Fibroblast of skin of back (primary cell): Measurements from ENCODE around the gene C5orf47.
A peak's percentile ranks its signal among the peaks of the same experiment; 100 is the strongest.

Experiments used
- DNase-seq: peaks from one replicate; pipeline ENCODE4 v3.0.0-alpha.2; 2013

Gene C5orf47

DNA sequence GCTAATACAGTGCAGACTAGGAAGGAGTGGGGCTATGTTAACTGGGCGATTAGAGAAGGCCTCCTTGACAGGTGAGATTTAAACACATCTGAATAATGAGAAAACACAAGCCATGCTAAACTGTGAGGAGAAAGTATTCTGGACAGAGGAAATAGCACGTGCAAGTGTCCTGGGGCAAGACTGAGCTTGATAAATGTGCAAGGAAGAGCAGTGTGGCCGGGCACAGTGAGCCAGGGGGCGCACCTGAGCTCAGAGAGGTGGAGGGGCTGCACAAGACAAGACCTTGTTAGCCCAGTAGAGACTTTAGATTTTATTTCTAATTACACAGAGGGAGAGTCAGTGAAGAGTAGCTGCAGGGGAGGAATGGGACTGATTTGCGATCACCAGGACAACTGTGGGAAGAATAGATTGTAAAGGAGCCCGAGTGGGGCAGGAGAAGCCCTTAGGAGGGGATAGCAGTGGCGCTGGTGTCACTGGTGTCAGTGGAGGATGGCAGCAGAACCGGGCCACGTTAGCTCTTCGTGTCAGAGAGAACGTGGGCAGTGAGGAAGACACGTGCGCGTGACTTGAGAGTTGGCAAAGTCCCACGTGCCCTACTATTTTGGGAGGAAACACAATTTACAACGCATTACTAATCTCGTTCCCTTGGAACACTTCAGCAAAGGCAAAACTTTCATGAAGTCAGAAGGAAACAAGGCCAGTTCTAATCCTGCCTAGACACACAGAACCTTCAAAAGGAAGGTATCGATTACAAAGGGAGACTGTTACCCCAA, 17.9 kb upstream of the C5orf47 start:
- DNase-seq, result no peak

DNA sequence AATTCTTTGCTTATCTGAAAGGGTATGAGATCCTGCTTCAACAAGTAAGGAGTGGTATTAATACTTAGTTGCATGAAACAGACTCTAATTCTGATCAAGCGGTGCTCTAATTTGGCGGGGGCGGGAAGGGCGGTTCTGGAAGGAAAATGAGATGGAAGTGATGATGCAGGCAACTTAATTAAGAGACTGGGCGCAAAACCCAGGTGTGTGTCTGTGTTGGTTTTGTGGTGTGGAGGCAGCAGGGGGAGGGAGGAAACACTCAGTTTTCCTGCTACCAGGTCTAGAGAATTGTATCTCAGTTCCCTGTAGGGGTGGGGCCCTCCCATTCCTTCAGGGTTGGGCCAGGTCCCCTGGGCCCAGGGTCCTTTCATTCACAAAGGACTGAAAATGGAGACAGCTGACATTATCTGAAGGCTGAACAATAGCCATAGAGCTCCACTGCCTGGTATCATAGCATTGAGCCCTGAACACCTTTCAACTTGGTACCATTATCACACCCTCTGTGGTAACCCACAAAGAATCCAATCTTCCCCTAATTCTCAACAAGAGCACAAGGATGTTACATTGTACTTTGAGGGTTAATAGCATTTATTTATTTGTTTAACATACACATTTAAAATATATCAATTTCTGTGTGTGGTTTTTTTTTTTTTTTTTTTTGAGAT, 17.2 kb upstream of the C5orf47 start:
- DNase-seq, result no peak

DNA sequence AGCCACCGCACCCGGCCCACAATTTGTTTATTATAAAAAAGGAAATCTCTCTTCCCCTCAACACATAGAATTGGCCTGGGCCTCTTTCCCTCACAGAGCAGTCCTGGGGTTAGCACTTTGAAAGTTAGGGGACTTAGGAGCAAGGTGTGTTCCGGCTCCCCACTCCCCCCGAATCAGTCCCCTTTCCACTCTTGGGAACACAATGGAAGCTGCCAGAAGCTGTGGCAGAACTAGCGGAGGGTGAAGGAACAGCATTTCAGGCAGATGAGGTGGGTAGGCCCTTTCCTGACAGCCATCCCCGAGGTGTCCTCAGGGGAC, 16.4 kb upstream of the C5orf47 start:
- DNase-seq, result no peak

DNA sequence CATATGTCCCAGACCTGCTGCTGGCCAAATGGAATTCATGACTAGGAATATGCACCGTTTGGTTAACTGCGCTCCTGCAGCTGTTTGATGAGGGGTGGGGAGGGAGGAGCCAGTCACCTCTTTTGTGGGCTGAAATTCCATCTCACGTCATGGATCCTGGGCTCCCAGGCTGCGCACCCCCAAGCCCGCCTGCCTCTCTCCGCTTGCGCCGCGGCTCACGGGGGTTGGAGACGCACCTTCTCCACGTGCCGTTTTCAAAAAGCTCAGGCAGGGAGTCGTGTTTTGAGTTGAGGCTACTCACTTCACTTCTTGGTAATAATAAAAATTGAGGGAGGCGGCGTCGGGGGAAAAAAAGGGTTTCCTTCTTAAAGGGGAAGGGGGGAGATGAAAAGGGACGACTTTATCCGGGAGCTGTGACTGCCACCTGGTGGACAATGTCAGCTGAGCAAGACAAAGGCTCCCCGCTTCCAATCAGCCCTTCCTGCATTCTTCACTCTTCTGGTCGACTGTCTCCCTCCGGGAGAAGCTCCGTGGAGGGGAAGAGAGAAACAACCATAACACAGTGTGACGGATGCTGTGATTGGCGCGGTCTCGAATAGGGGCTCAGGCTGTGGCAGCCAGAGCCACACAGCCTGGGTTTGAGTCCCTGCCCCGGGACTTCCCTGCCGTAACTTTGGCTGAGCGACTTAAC, 15.9 kb upstream of the C5orf47 start:
- DNase-seq, result peak; percentile 79

DNA sequence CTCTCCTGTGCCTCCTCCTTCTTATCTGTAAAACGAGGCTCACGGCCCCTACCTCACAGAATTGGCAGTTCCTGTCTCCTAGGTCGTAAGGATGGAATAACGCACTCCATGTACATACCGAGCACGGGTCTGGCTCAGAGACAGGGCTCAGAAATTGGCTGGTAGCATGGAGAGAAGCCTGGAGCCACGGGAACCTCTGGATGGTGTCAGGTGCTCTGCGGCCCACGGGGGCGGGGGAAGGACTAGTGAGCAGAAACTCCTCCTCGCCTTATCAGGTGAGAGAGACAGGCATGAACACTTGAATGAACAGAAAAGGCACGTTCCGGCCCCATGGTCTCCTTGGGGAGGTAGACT, 15.4 kb upstream of the C5orf47 start:
- DNase-seq, result no peak

DNA sequence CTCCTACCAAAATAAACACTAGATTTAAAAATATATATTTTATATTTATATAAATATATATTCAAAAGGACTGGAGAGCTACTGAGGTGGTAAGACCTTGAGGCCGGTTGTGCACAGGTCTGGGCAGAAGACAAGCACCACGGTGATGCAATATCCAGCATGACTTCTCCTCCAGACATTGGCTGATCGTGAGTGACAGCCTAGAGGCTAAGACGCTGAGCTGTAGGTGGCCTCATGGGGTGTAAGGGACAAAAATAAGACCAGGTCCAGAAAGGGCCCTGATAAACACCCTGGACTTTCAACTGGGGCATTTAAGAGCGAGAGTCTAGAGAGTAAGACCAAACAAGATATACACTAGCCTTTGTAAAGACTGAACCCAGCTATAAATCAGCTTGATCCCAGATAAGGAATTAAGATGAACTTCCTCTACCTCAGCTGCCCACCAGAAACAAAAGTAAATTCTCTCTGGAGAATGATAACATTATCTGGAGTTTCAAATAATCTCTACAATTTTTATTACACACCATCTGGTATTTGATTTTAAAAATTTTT, 14.2 kb upstream of the C5orf47 start:
- no peak for DNase-seq

DNA sequence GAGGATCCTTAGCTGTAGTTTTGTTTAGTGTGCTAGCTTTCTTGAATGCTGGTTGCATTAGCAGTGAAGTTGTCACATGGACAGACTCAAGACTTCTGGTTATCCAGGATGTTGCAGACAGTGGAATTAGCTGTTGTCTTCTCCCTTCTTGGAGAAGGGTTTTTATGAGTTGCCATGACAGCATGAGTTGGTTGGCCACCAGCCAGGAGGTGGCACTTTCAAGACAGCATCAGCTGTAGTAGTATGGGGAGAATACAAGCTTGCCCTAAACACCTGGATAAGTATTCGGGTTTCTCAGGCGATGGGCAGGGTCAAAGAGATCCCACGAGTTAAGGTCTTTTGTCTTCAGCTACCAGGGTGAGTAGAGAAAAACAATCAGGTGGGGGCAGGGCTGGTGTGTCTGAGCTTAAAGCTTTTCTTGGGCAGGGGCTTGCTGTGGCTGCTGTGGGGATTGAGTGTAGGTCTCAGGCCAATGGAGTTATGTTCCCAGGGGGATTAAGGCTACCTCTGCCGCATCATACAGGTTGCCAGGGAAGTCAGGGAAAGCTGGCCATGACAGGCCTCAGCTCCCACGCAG, 7.7 kb upstream of the C5orf47 start:
- peak; percentile 14 for DNase-seq

DNA sequence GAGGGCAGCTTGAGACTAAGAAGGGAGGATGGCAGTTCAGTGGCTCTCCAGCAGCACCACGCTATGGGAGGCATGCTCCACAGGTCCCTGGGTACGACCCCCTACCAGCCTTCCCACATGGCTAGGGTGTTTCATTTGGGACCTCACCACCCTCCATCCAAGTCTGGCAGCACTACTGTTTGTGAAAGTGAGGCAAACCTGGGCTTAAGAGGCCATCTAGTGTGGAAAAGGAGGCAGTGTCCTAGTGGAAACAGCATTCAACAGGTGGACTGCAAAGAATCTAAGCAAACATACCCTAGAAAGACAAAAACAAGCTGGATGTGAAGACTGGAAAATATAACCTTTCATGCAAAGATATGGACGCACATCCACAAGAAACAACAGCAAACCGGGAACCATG, 4.8 kb upstream of the C5orf47 start:
- DNase-seq, result no peak

DNA sequence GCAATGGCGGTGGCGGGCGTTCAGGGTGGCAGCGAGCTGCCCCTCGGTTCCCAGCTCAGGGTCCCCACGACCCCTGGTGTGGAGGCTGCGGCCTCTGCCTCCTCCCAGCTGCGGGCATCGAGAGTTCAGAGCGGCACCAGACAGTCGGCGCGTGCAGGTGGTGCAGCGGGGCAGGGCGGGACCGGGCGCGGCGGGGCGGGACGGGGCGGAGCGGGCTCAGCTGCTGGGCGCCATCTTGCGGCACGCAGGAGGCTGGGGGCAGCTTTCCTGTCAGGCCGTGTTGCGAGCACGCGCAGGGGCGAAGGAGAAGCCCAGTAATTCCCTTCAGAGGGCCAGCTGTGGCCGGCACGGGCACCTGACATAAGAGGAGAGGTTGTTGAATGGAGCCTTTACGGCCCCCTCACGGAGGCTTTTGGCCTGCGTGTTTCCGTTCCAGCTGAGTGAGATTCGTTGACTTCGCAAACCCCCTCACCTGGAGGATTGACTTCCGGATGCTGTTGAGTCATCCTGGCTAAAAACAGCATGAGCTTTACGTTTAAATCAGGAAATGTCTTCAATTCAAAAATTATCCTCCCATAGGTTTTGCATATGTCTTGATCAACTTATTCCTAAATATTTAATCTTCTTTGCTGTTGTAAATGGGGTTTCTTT, 587 bp downstream of the C5orf47 start:
- DNase-seq, result no peak

DNA sequence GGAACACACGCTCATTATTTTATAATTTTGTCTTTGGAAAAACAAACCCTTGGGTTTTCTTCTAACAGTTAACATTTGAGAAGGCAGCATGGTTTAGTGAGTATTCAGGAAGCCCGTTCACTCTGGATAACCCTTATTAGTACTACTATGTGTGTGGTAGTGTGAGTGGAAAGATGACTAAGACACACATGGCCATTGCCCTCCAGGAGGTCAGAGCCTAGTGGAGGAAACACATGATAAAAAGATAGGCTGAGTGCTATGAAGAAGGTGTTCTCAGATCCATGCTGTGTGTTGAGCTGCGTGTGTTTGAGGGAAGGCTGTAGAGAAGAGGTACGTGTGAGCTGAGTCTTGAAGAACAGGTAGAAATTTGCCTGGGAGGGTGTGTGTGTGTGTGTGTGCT, 8.4 kb downstream of the C5orf47 start:
- DNase-seq, result no peak

DNA sequence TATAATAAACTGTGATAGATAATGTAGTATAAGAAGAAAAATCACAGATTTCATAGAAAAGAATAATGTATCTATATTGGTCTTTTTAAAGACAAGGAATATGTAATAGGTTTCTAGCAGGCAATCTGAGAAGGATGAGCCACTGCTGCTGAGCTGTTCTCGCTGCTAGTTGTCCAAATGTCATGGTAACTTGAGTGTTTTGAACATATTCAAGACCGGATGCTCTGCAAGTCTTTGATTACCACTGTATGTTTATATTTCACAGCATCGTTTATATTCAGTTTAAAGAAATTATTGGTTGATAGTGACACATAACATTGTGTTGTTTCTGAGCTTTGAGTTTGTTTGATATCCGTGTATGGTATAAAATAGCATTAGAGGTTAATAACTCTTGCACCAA, 9.6 kb downstream of the C5orf47 start:
- no peak for DNase-seq

DNA sequence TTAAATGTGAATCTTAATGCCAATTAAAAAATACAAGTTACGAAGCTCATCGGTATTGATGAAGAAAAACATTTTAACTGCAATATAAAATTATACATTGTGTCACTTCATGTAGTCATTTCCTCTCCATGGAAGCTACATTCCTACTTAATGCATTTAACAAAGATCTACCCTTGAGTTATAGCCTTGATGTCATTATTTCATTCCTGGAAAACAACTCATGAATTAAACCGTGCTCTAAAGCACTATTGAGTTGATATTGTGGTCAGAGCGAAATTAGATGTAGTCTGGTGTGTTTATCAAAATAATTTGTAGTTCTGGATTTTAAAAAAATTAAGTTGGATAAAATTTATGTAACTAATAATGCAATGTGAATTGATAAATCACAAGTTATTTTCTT, 11.1 kb downstream of the C5orf47 start:
- no peak for DNase-seq

DNA sequence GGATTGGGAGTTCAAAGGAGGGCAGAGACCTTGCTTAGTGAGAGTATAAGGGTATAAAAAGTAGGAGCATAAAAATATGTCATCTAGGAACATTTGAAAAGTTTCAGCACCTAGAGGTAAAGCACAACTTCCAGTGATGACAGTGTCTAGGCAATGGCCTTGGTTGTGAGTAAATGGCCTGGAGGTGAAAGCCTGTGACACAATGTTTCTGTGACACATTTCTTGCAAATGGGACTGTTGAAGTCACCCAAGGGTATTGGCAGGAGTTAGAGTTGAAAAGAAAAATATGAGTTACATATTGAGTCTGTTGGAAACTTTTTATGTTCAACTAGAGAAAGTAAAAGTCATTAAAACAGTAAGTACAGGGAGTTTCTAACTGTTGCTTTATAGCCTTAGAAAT, 14.8 kb downstream of the C5orf47 start:
- no peak for DNase-seq

DNA sequence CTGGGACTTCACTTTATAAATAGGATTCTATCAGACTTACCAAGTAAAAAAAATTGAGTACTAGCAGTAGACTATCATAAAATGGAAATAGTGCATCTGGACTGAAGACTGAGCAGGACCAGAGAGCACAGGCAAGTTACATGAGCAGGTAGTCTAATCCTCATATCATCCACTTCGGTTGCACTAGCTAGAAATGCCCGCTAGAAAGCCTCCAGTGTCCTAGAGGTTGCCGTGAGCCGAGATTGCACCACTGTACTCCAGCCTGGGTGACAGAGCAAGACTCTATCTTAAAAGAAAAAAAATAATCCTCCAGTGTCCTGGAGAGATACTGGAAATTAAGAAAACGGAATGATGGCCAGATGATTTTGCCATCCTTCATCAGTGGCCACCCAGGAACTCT, 20.0 kb downstream of the C5orf47 start:
- no peak for DNase-seq

DNA sequence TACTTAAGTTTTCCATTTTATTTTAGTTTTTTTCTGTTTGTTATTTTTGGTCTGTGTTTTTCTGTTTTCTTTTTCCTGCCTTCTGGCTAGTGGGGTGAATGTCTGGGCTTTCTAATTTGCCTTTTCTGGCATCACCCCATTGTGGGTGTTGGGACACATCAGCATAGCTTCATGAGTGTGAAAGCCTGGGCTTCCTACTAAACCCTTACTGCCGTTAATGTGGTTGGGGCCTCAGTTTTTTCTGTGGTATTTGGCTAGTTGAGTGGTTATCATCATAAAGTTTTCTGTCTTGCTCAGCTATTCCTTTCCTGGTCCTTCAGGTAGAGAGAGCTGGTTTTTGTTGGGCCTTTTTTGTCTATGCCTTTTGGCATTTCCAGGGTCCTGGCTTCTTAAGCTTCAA, 21.4 kb downstream of the C5orf47 start:
- no peak for DNase-seq

DNA sequence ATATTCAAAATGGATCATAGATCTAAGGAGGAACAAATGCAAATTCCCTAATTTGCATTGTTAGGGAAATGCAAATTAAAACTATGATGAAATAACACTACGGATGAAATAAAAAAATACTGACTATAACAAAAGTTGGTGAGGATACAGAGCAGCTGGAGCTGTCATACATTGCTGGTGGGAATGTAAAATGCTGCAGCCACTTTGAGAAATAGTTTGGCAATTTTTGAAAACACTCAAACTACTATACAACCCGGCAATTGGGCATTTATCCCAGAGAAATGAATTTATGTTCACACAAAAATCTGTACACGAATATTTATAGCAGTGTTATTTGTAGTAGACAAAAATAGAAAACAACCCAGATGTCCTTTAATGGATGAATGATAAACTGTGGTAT, 22.5 kb downstream of the C5orf47 start:
- DNase-seq, result no peak

DNA sequence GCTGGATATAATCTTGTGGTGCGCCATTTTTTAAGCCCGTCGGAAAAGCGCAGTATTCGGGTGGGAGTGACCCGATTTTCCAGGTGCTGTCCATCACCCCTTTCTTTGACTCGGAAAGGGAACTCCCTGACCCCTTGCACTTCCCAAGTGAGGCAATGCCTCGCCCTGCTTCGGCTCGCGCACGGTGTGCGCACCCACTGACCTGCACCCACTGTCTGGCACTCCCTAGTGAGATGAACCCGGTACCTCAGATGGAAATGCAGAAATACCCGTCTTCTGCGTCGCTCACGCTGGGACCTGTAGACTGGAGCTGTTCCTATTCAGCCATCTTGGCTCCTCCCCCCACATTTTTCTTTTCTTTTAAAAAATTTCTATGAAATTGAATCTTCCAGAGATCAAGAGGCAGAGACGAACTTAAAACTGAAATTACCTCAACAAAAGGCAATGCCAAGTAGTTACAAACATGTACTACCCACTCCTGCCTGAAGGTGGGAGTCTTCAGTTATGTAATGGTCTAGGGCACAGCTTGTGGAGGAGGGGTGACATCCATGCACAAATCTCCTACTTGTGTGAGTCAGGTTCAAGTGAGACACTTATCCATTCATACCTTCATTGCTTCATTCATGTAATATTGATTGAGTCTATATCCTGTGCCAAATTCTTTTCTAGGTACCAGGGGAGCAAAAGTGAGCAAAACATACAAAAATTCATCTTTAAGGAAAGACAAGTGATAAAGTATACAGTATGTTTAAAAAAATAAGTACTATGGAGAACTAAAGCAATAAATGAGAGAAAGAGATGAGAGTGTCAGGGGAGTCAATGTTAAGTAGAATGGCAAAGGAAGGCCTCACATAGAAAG, 31.3 kb downstream of the C5orf47 start:
- peak; percentile 56 for DNase-seq

DNA sequence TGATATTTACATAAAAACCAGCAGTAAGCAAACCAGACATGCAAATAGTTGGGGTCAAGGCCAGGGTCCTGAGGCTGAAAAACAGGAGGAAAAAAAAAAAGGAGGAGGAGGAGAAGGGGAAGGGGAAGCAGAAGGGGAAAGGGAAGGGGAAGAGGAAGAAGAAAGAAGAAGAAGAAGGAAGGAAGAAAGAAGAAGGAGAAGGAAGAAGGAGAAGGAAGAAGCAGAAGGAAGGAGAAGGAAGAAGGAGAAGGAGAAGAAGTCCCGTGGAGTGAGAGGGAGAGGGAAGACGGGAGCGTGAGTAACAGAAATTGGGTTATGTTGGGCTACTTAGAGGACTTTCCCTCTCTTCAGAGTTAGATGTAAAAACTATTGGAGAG, 31.9 kb downstream of the C5orf47 start:
- DNase-seq, result no peak

DNA sequence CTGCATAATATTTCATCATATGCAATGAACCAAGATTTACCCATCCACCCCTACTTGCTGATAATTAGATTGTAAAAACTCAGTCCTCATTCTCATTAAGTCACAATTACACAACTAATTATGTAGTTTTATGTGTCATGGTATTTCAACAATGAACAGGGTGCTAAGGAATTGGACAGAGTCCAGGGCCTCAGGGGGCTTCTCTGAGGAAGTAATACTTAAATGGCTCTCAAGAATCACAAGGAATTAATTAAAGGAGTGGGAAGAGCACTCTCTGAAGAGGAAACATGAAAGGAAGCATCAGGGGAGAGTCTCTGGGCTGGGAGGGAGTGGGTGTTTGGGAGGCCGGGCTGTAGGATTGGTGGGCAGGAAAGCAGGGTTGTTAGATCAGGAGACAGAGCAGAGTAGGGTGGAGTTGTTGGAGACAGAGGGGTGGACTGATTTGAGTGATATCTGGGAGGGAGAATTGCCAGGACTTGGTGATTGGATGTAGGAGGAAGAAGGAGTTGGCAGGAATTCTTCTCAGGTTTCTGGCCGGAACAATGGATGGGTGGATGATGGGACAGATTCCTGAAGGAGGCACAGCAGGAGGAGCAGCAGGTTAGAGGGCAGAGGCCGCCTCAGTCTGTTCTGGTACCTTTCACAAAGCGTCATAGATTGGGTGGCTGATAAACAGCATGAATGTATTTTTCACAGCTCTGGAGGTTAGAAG, 33.6 kb downstream of the C5orf47 start:
- DNase-seq, result no peak

DNA sequence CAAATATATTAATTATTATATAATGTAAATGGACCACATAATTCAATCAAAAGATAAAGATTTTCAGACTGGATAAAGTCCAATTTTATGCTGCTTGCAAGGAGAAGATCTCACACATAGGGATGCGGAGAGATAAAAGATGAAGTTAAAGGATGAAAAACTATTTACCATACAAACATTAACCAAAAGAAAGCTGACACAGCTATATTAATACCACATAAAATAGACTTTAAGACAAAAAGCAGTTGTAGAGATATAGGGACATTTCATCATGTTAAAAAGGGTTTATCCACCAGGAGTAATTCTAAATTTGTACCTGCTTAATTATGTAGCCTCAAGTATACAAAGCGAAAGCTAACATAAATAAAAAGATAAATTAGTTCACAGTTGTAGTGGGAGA, 41.3 kb downstream of the C5orf47 start:
- no peak for DNase-seq
